GM21528 (cell line): ENCODE data around the gene IARS2.
"Not testable (repeated sequence)": the region's sequence is repeated elsewhere in the genome, so short reads cannot be mapped to it uniquely, and the experiment has no call there.

Source experiments
- ATAC-seq: cut with Tn5 transposase; IDR thresholded peaks from one replicate; pipeline ENCODE4 v1.9.1; 2021; ENCODE audit warnings: mild to moderate bottlenecking, moderate library complexity; ENCODE audit not compliant: unreplicated experiment, low FRiP score

IARS2 gene

GRCh38 chr1:220160027-220160426 is 66.1 kb downstream of the IARS2 start:
- no peak for ATAC-seq

- no peak for ATAC-seq
Measured at GRCh38 chr1:220164116-220164515, 70.2 kb downstream of the IARS2 start.

- no peak for ATAC-seq
Measured at GRCh38 chr1:220164517-220164916, 70.6 kb downstream of the IARS2 start.

GRCh38 chr1:220166853-220167252 is 72.9 kb downstream of the IARS2 start:
- no peak for ATAC-seq

GRCh38 chr1:220169887-220170286 is 76.0 kb downstream of the IARS2 start:
- ATAC-seq: not testable (repeated sequence)

- no peak for ATAC-seq
Measured at GRCh38 chr1:220170836-220171526, 77.0 kb downstream of the IARS2 start.

GRCh38 chr1:220176540-220176939 is 82.6 kb downstream of the IARS2 start:
- no peak for ATAC-seq

GRCh38 chr1:220182111-220182510 is 88.2 kb downstream of the IARS2 start:
- no peak for ATAC-seq

GRCh38 chr1:220182656-220183055 is 88.7 kb downstream of the IARS2 start:
- ATAC-seq: no peak

- no peak for ATAC-seq
Measured at GRCh38 chr1:220184506-220184905, 90.6 kb downstream of the IARS2 start.

GRCh38 chr1:220186752-220187151 is 92.8 kb downstream of the IARS2 start:
- ATAC-seq: no peak

GRCh38 chr1:220188538-220188937 is 94.6 kb downstream of the IARS2 start:
- ATAC-seq: no peak

GRCh38 chr1:220189750-220190347 is 95.9 kb downstream of the IARS2 start:
- ATAC-seq: no peak

- no peak for ATAC-seq
Measured at GRCh38 chr1:220195701-220196100, 101.8 kb downstream of the IARS2 start.
